HepG2 (cell line): ENCODE measurements around the gene ENPP7.

ENCODE experiments used
- ATF7 ChIP-seq, 2 experiments: fragments of 450-650 bp in 1 of 2; sonication (generic) in 1 of 2; formaldehyde crosslinking in 1 of 2; IDR thresholded peaks; 2 replicates each; pipeline versions ENCODE4 v1.4.0 to v1.6.1; 2016 to 2020; ENCODE audit warnings: antibody characterized with exemption in 1 of 2, mild to moderate bottlenecking in 1 of 2, missing genetic modification reagents in 1 of 2
- GTF2F1 ChIP-seq: fragments of 150-350 bp; IDR thresholded peaks from 2 replicates; pipeline ENCODE4 v1.6.1; 2014; ENCODE audit warnings: low read length
- JUNB ChIP-seq: sonication (generic); formaldehyde crosslinking; IDR thresholded peaks from 2 replicates; pipeline ENCODE4 v1.8.0; 2022; ENCODE audit warnings: missing genetic modification reagents, mild to moderate bottlenecking, borderline replicate concordance
- MAFK ChIP-seq, 2 experiments: IDR thresholded peaks in 1 of 2; conservative IDR thresholded peaks in 1 of 2; 2 replicates each; pipeline ENCODE4 v1.6.1; 2011; ENCODE audit warnings: improper control_type of control experiment in 2 of 2, low read length in 2 of 2
- PCBP2 ChIP-seq: fragments of 200-400 bp; formaldehyde crosslinking; optimal IDR thresholded peaks from 2 replicates; pipeline ENCODE3; 2018; ENCODE audit warnings: low read length, low read depth; ENCODE audit not compliant: poor library complexity, severe bottlenecking
- POLR2AphosphoS5 ChIP-seq: IDR thresholded peaks from 2 replicates; pipeline ENCODE4 v1.6.1; 2012; ENCODE audit warnings: low read depth, low read length
- SMAD3 ChIP-seq: sonication (generic); formaldehyde crosslinking; IDR thresholded peaks from 2 replicates; pipeline ENCODE4 v1.4.0; 2020; ENCODE audit warnings: missing genetic modification reagents
- ZBTB20 ChIP-seq: sonication (generic); formaldehyde crosslinking; IDR thresholded peaks from 2 replicates; pipeline ENCODE4 v1.8.1; 2023; ENCODE audit warnings: missing genetic modification reagents, low read depth, mild to moderate bottlenecking, borderline replicate concordance
- TF ChIP-seq, protein P1 (sequence below): IDR thresholded peaks from 2 replicates; pipeline ENCODE4 v1.6.1; 2016; ENCODE audit warnings: low read depth, borderline replicate concordance

DNA sequence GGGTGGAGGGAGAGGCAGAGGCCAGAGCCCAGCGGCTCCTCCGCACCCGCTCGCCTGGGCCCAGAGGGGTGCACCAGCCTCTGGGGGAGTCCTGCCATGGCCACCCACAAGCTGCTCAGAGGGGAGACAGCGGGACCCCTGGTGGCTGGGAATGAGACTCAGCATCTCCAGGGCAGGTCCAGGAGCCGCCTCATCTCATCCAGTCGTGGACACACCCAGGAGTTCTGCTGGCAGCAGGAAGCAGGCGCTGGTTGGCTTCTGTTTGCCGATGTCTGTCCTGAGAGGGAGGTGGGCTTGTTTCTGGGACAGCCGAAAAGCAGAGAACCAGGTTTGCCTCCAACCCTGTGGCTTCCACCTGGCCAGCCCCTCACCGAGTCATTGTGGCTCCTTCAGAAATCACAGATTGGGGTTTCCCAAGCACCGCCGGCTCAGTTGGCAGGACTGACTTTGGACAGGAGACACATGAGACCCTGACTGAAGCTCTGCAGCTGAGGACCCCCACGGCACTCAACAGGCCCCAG, 49.6 kb upstream of the ENPP7 start:
- TF ChIP-seq MAFK (conservative IDR thresholded peaks at IDR 0.05 in 1 of 2, IDR thresholded peaks at IDR 0.05 in 1 of 2; ENCODE audit: low read length in 2 of 2) (no peak), GTF2F1 (no peak), ATF7 (IDR thresholded peaks at IDR 0.05) (no peak), ATF7 (CRISPR knock-in tag; IDR thresholded peaks at IDR 0.05) (no peak), ZBTB20 (CRISPR knock-in tag) (no peak), POLR2AphosphoS5 (no peak), PCBP2 (no peak), JUNB (CRISPR knock-in tag) (no peak), SMAD3 (CRISPR knock-in tag) (no peak)
- TF ChIP-seq, protein P1, sequence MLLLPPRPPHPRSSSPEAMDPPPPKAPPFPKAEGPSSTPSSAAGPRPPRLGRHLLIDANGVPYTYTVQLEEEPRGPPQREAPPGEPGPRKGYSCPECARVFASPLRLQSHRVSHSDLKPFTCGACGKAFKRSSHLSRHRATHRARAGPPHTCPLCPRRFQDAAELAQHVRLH (CRISPR knock-in tag): no peak
